Activated CD4-positive, alpha-beta T cell treated with anti-CD3 and anti-CD28 coated beads for 4 hours (primary cell): ENCODE results near the gene NSMCE1.

Source experiments
- DNase-seq, 2 donors: peaks; one replicate each; pipeline ENCODE4 v3.0.0-alpha.2; 2020

NSMCE1 gene

GRCh38 chr16:27189335-27189972 lies 79.1 kb downstream of the NSMCE1 start:
- DNase-seq = no peak

GRCh38 chr16:27188633-27189032 lies 79.9 kb downstream of the NSMCE1 start:
- DNase-seq = no peak

- DNase-seq = no peak
Measured at GRCh38 chr16:27185776-27186130, 82.8 kb downstream of the NSMCE1 start.

- DNase-seq = no peak
Measured at GRCh38 chr16:27182906-27183405, 85.6 kb downstream of the NSMCE1 start.

GRCh38 chr16:27181019-27181790 lies 87.4 kb downstream of the NSMCE1 start:
- no peak for DNase-seq

- peak; percentile 79 to 91 for DNase-seq
Measured at GRCh38 chr16:27179500-27180072, 89.0 kb downstream of the NSMCE1 start.

- peak; percentile 34 to 54 for DNase-seq
Measured at GRCh38 chr16:27177031-27177774, 91.4 kb downstream of the NSMCE1 start.

GRCh38 chr16:27175888-27176287 lies 92.7 kb downstream of the NSMCE1 start:
- DNase-seq = no peak
